K562 (cell line): Measurements from ENCODE around the gene SNX9. TPM values are rescaled to one million over a fixed set of nuclear protein-coding genes. Genes with fewer than 3 reads are reported as not detected.
A peak's percentile ranks its signal among the peaks of the same experiment; 100 is the strongest.

Source experiments
- ATAC-seq: fragments of 200-7000 bp; cut with Tn5 transposase; 3 replicates; pipeline ENCODE4 v1.9.1; 2020; ENCODE audit warnings: moderate library complexity
- BruUV-seq: library from RNA; stranded (reverse); fragments of 400-500 nt; replicated peaks from 2 replicates; lab custom pipeline; 2021; lab: Mats Ljungman, UMichigan
- CTCF ChIA-PET: fragments of 300-600 bp; formaldehyde crosslinking; extraction: SDS; loops from one replicate; lab custom pipeline; 2021; ENCODE audit warnings: low intra/inter-chr PET ratio; lab: Yijun Ruan, JAX
- POLR2A ChIA-PET: fragments of 300-600, 350-650 bp; sonication (Branson Sonifier 250); formaldehyde crosslinking; extraction: SDS; loops from one replicate; lab custom pipeline; 2021; ENCODE audit warnings: antibody characterized with exemption, inconsistent platforms; lab: Yijun Ruan, JAX
- DNase-seq, 4 experiments: peaks; one replicate each; pipeline versions ENCODE4 v3.0.0 to v3.0.0-alpha.2; 2011 to 2018; ENCODE audit warnings: low spot score in 3 of 4, mixed read lengths in 3 of 4; ENCODE audit errors: extremely low read depth in 1 of 4
- FAIRE-seq: peaks from 2 replicates; lab custom pipeline; 2011; peaks lifted over from hg19 to GRCh38; lab: Jason Lieb, UNC
- H2AFZ ChIP-seq: 2 replicates; pipeline ENCODE4 v1.6.0; 2011; ENCODE audit warnings: low read depth, low read length, control low read depth, inconsistent platforms
- H3K27ac ChIP-seq: fragments of 200-600 bp; 3 replicates; pipeline ENCODE4 v1.8.0; 2011; ENCODE audit warnings: low read depth, mild to moderate bottlenecking, control low read depth, inconsistent platforms, low read length, moderate library complexity, mixed read lengths; ENCODE audit errors: extremely low read depth
- H3K27me3 ChIP-seq, 2 experiments: fragments of 300-600 bp in 1 of 2; 2 replicates in 1 of 2; 3 replicates in 1 of 2; pipeline versions ENCODE4 v1.6.0 to v1.8.0; 2011; ENCODE audit warnings: inconsistent platforms in 2 of 2, low read length in 2 of 2, mild to moderate bottlenecking in 1 of 2, mixed read lengths in 1 of 2, moderate library complexity in 1 of 2; ENCODE audit not compliant: control insufficient read depth in 2 of 2, insufficient read depth in 2 of 2
- H3K36me3 ChIP-seq: fragments of 300-600 bp; 3 replicates; pipeline ENCODE4 v1.8.0; 2011; ENCODE audit warnings: mild to moderate bottlenecking, low read length, inconsistent platforms; ENCODE audit not compliant: control insufficient read depth, insufficient read depth
- H3K4me1 ChIP-seq, 2 experiments: fragments of 200-600 bp in 1 of 2; replicated peaks in 1 of 2; 2 replicates in 1 of 2; 3 replicates in 1 of 2; pipeline versions ENCODE4 v1.5.1 to v1.8.0; 2011; ENCODE audit warnings: inconsistent platforms in 2 of 2, low read length in 2 of 2, mild to moderate bottlenecking in 1 of 2, mixed read lengths in 1 of 2, moderate library complexity in 1 of 2; ENCODE audit not compliant: control insufficient read depth in 2 of 2, insufficient read depth in 2 of 2
- H3K4me2 ChIP-seq: 2 replicates; pipeline ENCODE4 v1.6.1; 2011; ENCODE audit warnings: low read length, control low read depth, inconsistent platforms, mixed read lengths; ENCODE audit not compliant: insufficient read depth
- H3K4me3 ChIP-seq: fragments of 200-600 bp; sonication (generic), shearing (Covaris generic); 2 replicates; pipeline ENCODE4 v1.5.1; 2016; ENCODE audit warnings: control low read depth, inconsistent platforms
- H3K79me2 ChIP-seq: fragments of 200-600 bp; 3 replicates; pipeline ENCODE4 v1.8.0; 2011; ENCODE audit warnings: low read length, inconsistent platforms; ENCODE audit not compliant: control insufficient read depth, insufficient read depth
- H3K9ac ChIP-seq, 2 experiments: 2 replicates each; pipeline versions ENCODE4 v1.6.0 to v1.6.1; 2011; ENCODE audit warnings: low read depth in 2 of 2, low read length in 2 of 2, control low read depth in 1 of 2, inconsistent platforms in 1 of 2, mild to moderate bottlenecking in 1 of 2, mixed read lengths in 1 of 2; ENCODE audit not compliant: insufficient read depth in 1 of 2
- H3K9me1 ChIP-seq: one replicate; pipeline ENCODE4 v1.6.0; 2011; ENCODE audit warnings: inconsistent platforms, mild to moderate bottlenecking, low read length, moderate library complexity; ENCODE audit not compliant: control insufficient read depth, insufficient read depth
- H3K9me3 ChIP-seq: replicated peaks from 2 replicates; pipeline ENCODE4 v1.5.1; 2011; ENCODE audit warnings: low read depth, low read length, inconsistent platforms; ENCODE audit not compliant: control insufficient read depth, insufficient read depth
- H4K20me1 ChIP-seq: replicated peaks from 2 replicates; pipeline ENCODE4 v1.6.1; 2011; ENCODE audit warnings: low read length, inconsistent platforms, mixed read lengths; ENCODE audit not compliant: control insufficient read depth, insufficient read depth
- BCLAF1 ChIP-seq, 2 experiments: fragments of 450-650 bp in 1 of 2; IDR thresholded peaks; 2 replicates each; pipeline ENCODE4 v1.6.1; 2011 to 2017; ENCODE audit warnings: low read depth in 2 of 2, antibody characterized with exemption in 1 of 2, borderline replicate concordance in 1 of 2, low read length in 1 of 2, mild to moderate bottlenecking in 1 of 2, mixed read lengths in 1 of 2; ENCODE audit not compliant: control insufficient read depth in 1 of 2
- BCOR ChIP-seq: fragments of 450-650 bp; IDR thresholded peaks from 2 replicates; pipeline ENCODE4 v1.6.1; 2016
- CBFB ChIP-seq: sonication (generic); formaldehyde crosslinking; IDR thresholded peaks from 2 replicates; pipeline ENCODE4 v1.4.0; 2020; ENCODE audit warnings: mild to moderate bottlenecking, missing genetic modification reagents
- CBX5 ChIP-seq: IDR thresholded peaks from 2 replicates; pipeline ENCODE4 v1.6.1; 2014; ENCODE audit warnings: low read depth, borderline replicate concordance
- GABPB2 ChIP-seq: fragments of 250-450 bp; sonication (Bioruptor Pico); conservative IDR thresholded peaks from 2 replicates; pipeline ENCODE4 v1.5.1; 2021; ENCODE audit warnings: mild to moderate bottlenecking
- KDM1A ChIP-seq, 2 experiments: fragments of 450-650 bp; IDR thresholded peaks; 2 replicates each; pipeline ENCODE4 v1.6.1; 2016; ENCODE audit warnings: mild to moderate bottlenecking in 2 of 2
- KLF10 ChIP-seq: fragments of 250-450 bp; sonication (Bioruptor Pico); IDR thresholded peaks from 2 replicates; pipeline ENCODE4 v1.6.1; 2021; ENCODE audit warnings: matching md5 sums
- NR1H2 ChIP-seq: sonication (generic); formaldehyde crosslinking; IDR thresholded peaks from 2 replicates; pipeline ENCODE4 v1.4.0; 2020; ENCODE audit warnings: mild to moderate bottlenecking, missing genetic modification reagents
- PBX2 ChIP-seq, 2 experiments: IDR thresholded peaks in 1 of 2; conservative IDR thresholded peaks in 1 of 2; 2 replicates each; pipeline ENCODE4 v1.6.1; 2016; ENCODE audit warnings: low read depth in 2 of 2, mild to moderate bottlenecking in 1 of 2, missing compliant biosample characterization in 1 of 2, missing genetic modification characterization in 1 of 2, moderate library complexity in 1 of 2
- RBM25 ChIP-seq: fragments of 200-400 bp; formaldehyde crosslinking; IDR thresholded peaks from 2 replicates; pipeline ENCODE4 v1.6.1; 2018; ENCODE audit warnings: low read length, low read depth, moderate library complexity; ENCODE audit not compliant: severe bottlenecking
- SMARCA5 ChIP-seq: fragments of 450-650 bp; IDR thresholded peaks from 2 replicates; pipeline ENCODE4 v1.6.1; 2016
- TFAM ChIP-seq: fragments of 250-450 bp; sonication (Bioruptor Pico); conservative IDR thresholded peaks from 2 replicates; pipeline ENCODE4 v1.5.0; 2021; ENCODE audit warnings: mild to moderate bottlenecking, moderate library complexity
- YBX1 ChIP-seq: fragments of 450-650 bp; IDR thresholded peaks from 2 replicates; pipeline ENCODE4 v1.7.1; 2016; ENCODE audit warnings: mild to moderate bottlenecking
- ZKSCAN3 ChIP-seq: fragments of 250-450 bp; sonication (Bioruptor Pico); IDR thresholded peaks from 2 replicates; pipeline ENCODE4 v1.4.0; 2020
- WGBS: fragments of 100-300 bp; shearing (Covaris generic); methylation state at CpG from one replicate; pipeline ENCODE4 v1.1.6; 2016; ENCODE audit warnings: low coverage, mixed read lengths; ENCODE audit not compliant: insufficient coverage; ENCODE audit errors: missing lambda C conversion rate; 5-methylcytosine and 5-hydroxymethylcytosine counted together
- in situ Hi-C: fragments of 300-500 bp; cut with MboI; formaldehyde crosslinking; loops from 4 replicates; pipeline ENCODE4 v1.15.0; 2018; ENCODE audit warnings: inconsistent platforms, mixed read lengths
- intact Hi-C: fragments of 100-400 bp; cut with micrococcal nuclease; formaldehyde crosslinking; loops from 2 replicates; pipeline ENCODE4 v1.14.2; 2022
- polyA plus RNA-seq, 8 experiments: library from polyadenylated mRNA; depleted of rRNA in 4 of 8; stranded (reverse) in 5 of 8; unstranded in 3 of 8; fragments of >200 nt; fragmentation: Nextera tagmentation in 2 of 8; fragmentation: Illumina TruSeq in 1 of 8; extraction: Ambion mirVana in 2 of 8; extraction: Trizol in 1 of 8; gene quantifications; 2 replicates each; pipeline versions ENCODE4 v1.2.1 to v1.2.3, GENCODE V29; 2011 to 2014; ENCODE audit warnings: inconsistent platforms in 1 of 8, missing spikeins in 1 of 8
- total RNA-seq, 7 experiments: library from RNA; depleted of rRNA in 6 of 7; stranded (reverse); fragments of >200 nt in 6 of 7; fragmentation: Illumina TruSeq in 2 of 7; extraction: Trizol in 2 of 7; gene quantifications; 2 replicates each; pipeline versions ENCODE4 v1.2.1 to v1.2.3, GENCODE V29; 2011 to 2021; ENCODE audit warnings: low replicate concordance in 1 of 7

Gene SNX9
- total and polyA plus RNA-seq, 9 of the 15 experiments (the other 6 are each of a cell fraction or from before 2014, with no cell fraction given), result 6.0 to 81.7 (median 57.1) TPM

- no peak for TF ChIP-seq PBX2 (CRISPR knock-in tag; IDR thresholded peaks at IDR 0.05; ENCODE audit: low read depth)
- no peak for TF ChIP-seq PBX2 (tag; conservative IDR thresholded peaks at IDR 0.05; ENCODE audit: low read depth)
- no peak for TF ChIP-seq YBX1
- TF ChIP-seq CBX5, result no peak
- TF ChIP-seq GABPB2 (CRISPR knock-in tag), result no peak
- no peak for TF ChIP-seq SMARCA5
- TF ChIP-seq NR1H2 (CRISPR knock-in tag), result no peak
Measured at GRCh38 chr6:157838718-157839430, 15.8 kb downstream of the SNX9 start (continued).

GRCh38 chr6:157839606-157840005 is 16.6 kb downstream of the SNX9 start:
- 69% methylated on average over 5 of the region's 5 CpGs for WGBS
- Histone ChIP-seq H3K27me3 (no peaks in the 10 kb centered on the region), H3K79me2 (peaks cover 99% of the 10 kb centered on the region), H3K27ac (no peak overlapping the region; the same call in 2 of the 3 replicates), H3K4me2 (peak overlapping the region; percentile 19; the same call in 1 of the 2 replicates), H2AFZ (no peak overlapping the region), H3K9me1 (no peaks in the 10 kb centered on the region), H3K9ac (peak overlapping the region in 1 of 2 experiments; percentile 61; a peak in 1 of 4 replicates), H4K20me1 (peaks cover 7% of the 10 kb centered on the region; the same call in 1 of the 2 replicates), H3K4me1 (peaks cover 19 to 51% of the 10 kb centered on the region in 2 experiments), H3K36me3 (peaks cover 19% of the 10 kb centered on the region), H3K9me3 (peaks cover under 1% of the 10 kb centered on the region; the same call in 1 of the 2 replicates), H3K4me3 (no peak overlapping the region)
- ChIA-PET POLR2A (interaction anchor here (0.7 to 14.5 kb wide), 4 partner anchors 5 to 104 kb away, joined by 3 to 149 read pairs (median 77); no protein-coding TSS in a partner anchor), CTCF (no interaction called here)
- FAIRE-seq (no peak), DNase-seq (no peak), ATAC-seq (peak; percentile 13)
- intact Hi-C loops (loop anchor here (2.0 kb wide), 1 partner anchor 21 kb away; no protein-coding TSS in a partner anchor), in situ Hi-C loops (no loop called here)
- BruUV-seq, result no TSS peak
- TF ChIP-seq TFAM (no peak), SMARCA5 (peak; percentile 66; the same call in 1 of the 2 replicates), KLF10 (CRISPR knock-in tag) (no peak), CBFB (no peak), ZKSCAN3 (no peak), BCOR (peak; percentile 76), RBM25 (peak; percentile 30), BCLAF1 (IDR thresholded peaks at IDR 0.05; ENCODE audit: borderline replicate concordance in 1 of 2, control insufficient read depth in 1 of 2, low read depth in 2 of 2, low read length in 1 of 2) (0 out of 4 replicates have a peak, but pooled peaks of 1 of the 2 experiments have one; percentile 44), KDM1A (IDR thresholded peaks at IDR 0.05) (peak in 1 of 2 experiments; percentile 60; a peak in 2 of 4 replicates)
